Gastroesophageal sphincter (tissue), 4 donors: ENCODE measurements around the gene LRBA. TPM values are rescaled to one million over a fixed set of nuclear protein-coding genes. Genes with fewer than 3 reads are reported as not detected.

ENCODE experiments used
- ATAC-seq: fragments of 150-250 bp; one replicate; pipeline ENCODE4 v1.9.1; 2016; ENCODE audit warnings: mild to moderate bottlenecking, moderate library complexity
- H3K27ac ChIP-seq, 4 donors: fragments of 200-600 bp; sonication (generic) in 3 of 4; 1 replicate in 3 of 4; 2 replicates in 1 of 4; pipeline ENCODE4 v1.5.1; 2016 to 2019
- H3K27me3 ChIP-seq: fragments of 200-600 bp; sonication (generic); one replicate; pipeline ENCODE4 v1.5.1; 2019
- H3K36me3 ChIP-seq, 2 donors: fragments of 200-600 bp; sonication (generic); one replicate each; pipeline ENCODE4 v1.5.1; 2019; ENCODE audit warnings: control low read depth in 1 of 2
- H3K4me1 ChIP-seq, 3 donors: fragments of 200-600 bp; sonication (generic); 1 replicate in 2 of 3; 2 replicates in 1 of 3; pipeline ENCODE4 v1.5.1; 2016 to 2019; ENCODE audit warnings: control low read depth in 2 of 3
- H3K4me3 ChIP-seq, 2 donors: fragments of 200-600 bp; sonication (generic); one replicate each; pipeline ENCODE4 v1.5.1; 2019; ENCODE audit warnings: mild to moderate bottlenecking in 1 of 2, moderate library complexity in 1 of 2
- H3K9me3 ChIP-seq, 3 donors: fragments of 200-600 bp; sonication (generic); one replicate each; pipeline ENCODE4 v1.5.1; 2017 to 2019; ENCODE audit warnings: control low read depth in 2 of 3
- EP300 ChIP-seq: sonication (generic); formaldehyde crosslinking; IDR thresholded peaks from one replicate; pipeline ENCODE4 v1.6.1; 2017; ENCODE audit warnings: antibody characterized with exemption, mild to moderate bottlenecking
- POLR2A ChIP-seq, 2 donors: fragments of 450-650 bp; IDR thresholded peaks; one replicate each; pipeline ENCODE4 v1.6.1; 2017; ENCODE audit warnings: antibody characterized with exemption in 2 of 2, mild to moderate bottlenecking in 2 of 2, moderate library complexity in 1 of 2
- POLR2AphosphoS5 ChIP-seq: sonication (generic); formaldehyde crosslinking; IDR thresholded peaks from one replicate; pipeline ENCODE4 v1.6.1; 2017; ENCODE audit warnings: antibody characterized with exemption
- WGBS, 2 donors: methylation state at CpG; one replicate each; pipeline ENCODE4 v1.1.5; 2018; ENCODE audit warnings: low coverage in 1 of 2; 5-methylcytosine and 5-hydroxymethylcytosine counted together
- total RNA-seq, 4 donors: library from RNA; depleted of rRNA; stranded (reverse); fragments of >200 nt; gene quantifications; one replicate each; pipeline ENCODE4 v1.1.0, GENCODE V29; 2016
- TF ChIP-seq, protein P1 (sequence below), 4 experiments: fragments of 200-600 bp in 2 of 4; fragments of 450-650 bp in 2 of 4; sonication (generic) in 1 of 4; IDR thresholded peaks; one replicate each; pipeline ENCODE4 v1.5.1; 2017 to 2019; ENCODE audit warnings: antibody characterized with exemption in 4 of 4, mild to moderate bottlenecking in 2 of 4, moderate library complexity in 2 of 4

LRBA gene
- total RNA-seq, 4 donors from 2014 or later, result 18.4 to 35.0 (median 23.2) TPM

DNA sequence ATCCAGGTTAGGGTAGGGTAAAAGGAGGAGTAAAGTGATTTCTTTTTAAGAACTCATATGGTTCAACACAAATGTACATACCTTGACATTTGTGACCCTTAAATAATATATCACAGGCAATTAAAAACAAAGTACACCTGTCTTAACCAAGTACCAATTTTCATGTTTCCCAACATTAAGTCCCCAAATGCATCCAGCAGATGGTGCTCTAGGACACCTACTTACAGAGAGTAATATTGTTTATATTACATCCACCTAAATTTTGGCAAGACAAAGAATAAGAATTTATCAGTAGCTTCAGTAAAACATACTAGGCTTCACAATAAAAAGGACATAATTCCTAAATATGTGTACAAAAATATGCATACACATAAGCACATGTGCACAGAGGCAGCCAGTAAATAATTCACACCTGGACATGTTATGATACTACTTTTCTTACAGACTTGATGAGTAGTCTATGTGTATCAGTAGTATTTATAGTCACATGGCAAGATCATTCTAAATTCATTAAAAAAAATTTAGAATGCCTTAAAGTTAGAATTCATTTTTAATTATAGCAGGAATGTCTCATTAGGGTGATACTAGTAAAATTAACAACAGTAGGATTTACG, 717.1 kb downstream of the LRBA start:
- Histone ChIP-seq H3K9me3 (no peaks in the 10 kb centered on the region), H3K4me1 (no peaks in the 10 kb centered on the region), H3K27ac (no peak overlapping the region), H3K4me3 (no peak overlapping the region), H3K27me3 (no peaks in the 10 kb centered on the region), H3K36me3 (no peaks in the 10 kb centered on the region)
- TF ChIP-seq POLR2A (IDR thresholded peaks at IDR 0.05), result no peak
- TF ChIP-seq, protein P1, sequence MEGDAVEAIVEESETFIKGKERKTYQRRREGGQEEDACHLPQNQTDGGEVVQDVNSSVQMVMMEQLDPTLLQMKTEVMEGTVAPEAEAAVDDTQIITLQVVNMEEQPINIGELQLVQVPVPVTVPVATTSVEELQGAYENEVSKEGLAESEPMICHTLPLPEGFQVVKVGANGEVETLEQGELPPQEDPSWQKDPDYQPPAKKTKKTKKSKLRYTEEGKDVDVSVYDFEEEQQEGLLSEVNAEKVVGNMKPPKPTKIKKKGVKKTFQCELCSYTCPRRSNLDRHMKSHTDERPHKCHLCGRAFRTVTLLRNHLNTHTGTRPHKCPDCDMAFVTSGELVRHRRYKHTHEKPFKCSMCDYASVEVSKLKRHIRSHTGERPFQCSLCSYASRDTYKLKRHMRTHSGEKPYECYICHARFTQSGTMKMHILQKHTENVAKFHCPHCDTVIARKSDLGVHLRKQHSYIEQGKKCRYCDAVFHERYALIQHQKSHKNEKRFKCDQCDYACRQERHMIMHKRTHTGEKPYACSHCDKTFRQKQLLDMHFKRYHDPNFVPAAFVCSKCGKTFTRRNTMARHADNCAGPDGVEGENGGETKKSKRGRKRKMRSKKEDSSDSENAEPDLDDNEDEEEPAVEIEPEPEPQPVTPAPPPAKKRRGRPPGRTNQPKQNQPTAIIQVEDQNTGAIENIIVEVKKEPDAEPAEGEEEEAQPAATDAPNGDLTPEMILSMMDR (IDR thresholded peaks at IDR 0.05), result peak; percentile 39 to 69 (median 56)
- TF ChIP-seq POLR2AphosphoS5, result no peak
- no peak for ATAC-seq
- 40 to 89% methylated on average over 1 of the region's 1 CpG for WGBS, 2 donors

- TF ChIP-seq, protein P1 (IDR thresholded peaks at IDR 0.05), result no peak
- TF ChIP-seq POLR2AphosphoS5 (no peak), EP300 (no peak), POLR2A (IDR thresholded peaks at IDR 0.05) (no peak)
- no peaks in the 10 kb centered on the region for H3K4me1 ChIP-seq
- H3K9me3 ChIP-seq, result no peaks in the 10 kb centered on the region
- WGBS, 2 donors, result 46 to 75% methylated on average over 3 of the region's 3 CpGs
- ATAC-seq, result no peak
- H3K27me3 ChIP-seq, result no peaks in the 10 kb centered on the region
- H3K27ac ChIP-seq, result no peak overlapping the region
- H3K36me3 ChIP-seq, result peaks cover 0 to 9% of the 10 kb centered on the region in 2 donors
- H3K4me3 ChIP-seq, result no peak overlapping the region
Measured at GRCh38 chr4:150289881-150290280, 725.2 kb downstream of the LRBA start.

- Histone ChIP-seq H3K27me3 (no peaks in the 10 kb centered on the region), H3K4me3 (no peak overlapping the region), H3K36me3 (peaks cover 0 to 14% of the 10 kb centered on the region in 2 donors), H3K27ac (no peak overlapping the region), H3K9me3 (no peaks in the 10 kb centered on the region), H3K4me1 (no peaks in the 10 kb centered on the region)
- TF ChIP-seq, protein P1 (IDR thresholded peaks at IDR 0.05), result no peak
- TF ChIP-seq POLR2AphosphoS5 (no peak), POLR2A (IDR thresholded peaks at IDR 0.05) (no peak), EP300 (no peak)
- 72 to 80% methylated on average over 2 of the region's 2 CpGs for WGBS, 2 donors
- no peak for ATAC-seq
Measured at GRCh38 chr4:150289198-150289597, 725.9 kb downstream of the LRBA start.

- H3K27ac ChIP-seq, result no peak overlapping the region
- no peaks in the 10 kb centered on the region for H3K27me3 ChIP-seq
- 69 to 96% methylated on average over 5 to 6 of the region's 6 CpGs for WGBS, 2 donors
- H3K4me1 ChIP-seq, result no peaks in the 10 kb centered on the region
- ATAC-seq, result no peak
- no peaks in the 10 kb centered on the region for H3K9me3 ChIP-seq
- no peak overlapping the region for H3K4me3 ChIP-seq
- TF ChIP-seq, protein P1 (IDR thresholded peaks at IDR 0.05), result no peak
- peaks cover 0 to 23% of the 10 kb centered on the region in 2 donors for H3K36me3 ChIP-seq
Measured at GRCh38 chr4:150286656-150287055, 728.4 kb downstream of the LRBA start.

DNA sequence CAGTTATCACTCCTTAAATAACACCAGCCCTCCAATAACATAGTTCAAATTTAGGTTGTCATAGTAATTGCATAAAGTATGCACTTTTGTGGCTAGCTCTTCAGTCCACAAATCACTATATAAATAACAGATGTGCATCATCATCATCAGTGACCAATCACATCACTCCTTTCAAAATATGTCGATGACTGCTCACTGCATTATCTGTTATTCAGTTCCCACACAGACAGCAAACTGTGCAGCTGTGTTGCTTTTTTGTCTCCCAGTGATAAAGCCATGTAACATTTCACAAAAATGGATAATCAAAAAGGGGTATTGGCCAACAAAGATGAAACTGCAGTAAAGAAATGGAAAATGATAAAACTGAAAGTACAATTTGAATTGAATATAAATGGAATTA, 731.4 kb downstream of the LRBA start:
- Histone ChIP-seq H3K4me3 (no peak overlapping the region), H3K36me3 (peaks cover 0 to 23% of the 10 kb centered on the region in 2 donors), H3K27me3 (no peaks in the 10 kb centered on the region), H3K4me1 (peaks cover 0 to 15% (median 0%) of the 10 kb centered on the region in 3 donors), H3K9me3 (no peaks in the 10 kb centered on the region), H3K27ac (no peak overlapping the region)
- ATAC-seq, result no peak
- TF ChIP-seq, protein P1 (IDR thresholded peaks at IDR 0.05), result no peak
- TF ChIP-seq POLR2A (IDR thresholded peaks at IDR 0.05) (no peak), EP300 (no peak), POLR2AphosphoS5 (no peak)
- WGBS, 2 donors, result 46% methylated on average over 1 of the region's 1 CpG; no CpG with 5 or more reads in 1 of the 2 donors
